H9 (cell line): ENCODE results near the gene TCEAL7. TPM values are rescaled to one million over a fixed set of nuclear protein-coding genes. Genes with fewer than 3 reads are reported as not detected.

Source experiments
- DNase-seq: peaks from one replicate; pipeline ENCODE4 v3.0.0-alpha.2; 2017
- H2AFZ ChIP-seq: one replicate; pipeline ENCODE4 v1.6.1; 2013; ENCODE audit warnings: mild to moderate bottlenecking, low read length, control low read depth, moderate library complexity
- H2AK5ac ChIP-seq: 2 replicates; pipeline ENCODE4 v1.6.1; 2013; ENCODE audit warnings: low read length, control low read depth, mixed read lengths; ENCODE audit not compliant: insufficient read length
- H2BK120ac ChIP-seq: one replicate; pipeline ENCODE4 v1.6.1; 2013; ENCODE audit warnings: low read depth, mild to moderate bottlenecking, low read length, control low read depth, inconsistent platforms; ENCODE audit not compliant: poor library complexity, severe bottlenecking
- H2BK12ac ChIP-seq: 2 replicates; pipeline ENCODE4 v1.6.1; 2013; ENCODE audit warnings: low read length, control low read depth, mixed read lengths, low read depth; ENCODE audit not compliant: insufficient read length
- H2BK15ac ChIP-seq: 2 replicates; pipeline ENCODE4 v1.6.1; 2013; ENCODE audit warnings: low read depth, low read length, control low read depth
- H2BK20ac ChIP-seq: one replicate; pipeline ENCODE4 v1.6.1; 2013; ENCODE audit warnings: low read depth, mild to moderate bottlenecking, low read length, control low read depth, inconsistent platforms; ENCODE audit not compliant: poor library complexity, severe bottlenecking
- H2BK5ac ChIP-seq: 2 replicates; pipeline ENCODE4 v1.6.1; 2013; ENCODE audit warnings: low read length, control low read depth, mixed read lengths; ENCODE audit not compliant: insufficient read length
- H3K14ac ChIP-seq: 2 replicates; pipeline ENCODE4 v1.6.1; 2013; ENCODE audit warnings: low read length, control low read depth; ENCODE audit not compliant: insufficient read depth
- H3K18ac ChIP-seq: 2 replicates; pipeline ENCODE4 v1.6.1; 2013; ENCODE audit warnings: low read depth, mild to moderate bottlenecking, mixed read lengths, low read length, control low read depth; ENCODE audit not compliant: insufficient read length
- H3K23ac ChIP-seq: 2 replicates; pipeline ENCODE4 v1.6.1; 2013; ENCODE audit warnings: low read length, control low read depth, mixed read lengths, low read depth; ENCODE audit not compliant: insufficient read length
- H3K23me2 ChIP-seq: 2 replicates; pipeline ENCODE4 v1.6.1; 2013; ENCODE audit warnings: low read depth, mild to moderate bottlenecking, mixed read lengths, low read length, control low read depth; ENCODE audit not compliant: insufficient read length, poor library complexity, severe bottlenecking
- H3K27ac ChIP-seq: 2 replicates; pipeline ENCODE4 v1.5.1; 2013; ENCODE audit warnings: low read length, control low read depth, mixed read lengths, low read depth; ENCODE audit not compliant: insufficient read length
- H3K27me3 ChIP-seq: 2 replicates; pipeline ENCODE4 v1.6.1; 2013; ENCODE audit warnings: low read length, control low read depth, inconsistent platforms; ENCODE audit not compliant: insufficient read depth
- H3K4ac ChIP-seq: 2 replicates; pipeline ENCODE4 v1.6.1; 2013; ENCODE audit warnings: low read depth, mild to moderate bottlenecking, control low read depth, inconsistent platforms, low read length, moderate library complexity
- H3K4me1 ChIP-seq: 2 replicates; pipeline ENCODE4 v1.6.1; 2013; ENCODE audit warnings: low read length, control low read depth, inconsistent platforms; ENCODE audit not compliant: insufficient read depth
- H3K4me2 ChIP-seq: 2 replicates; pipeline ENCODE4 v1.6.1; 2013; ENCODE audit warnings: low read length, control low read depth, mixed read lengths; ENCODE audit not compliant: insufficient read length, insufficient read depth
- H3K56ac ChIP-seq: 2 replicates; pipeline ENCODE4 v1.6.1; 2013; ENCODE audit warnings: low read depth, mild to moderate bottlenecking, mixed read lengths, low read length, control low read depth; ENCODE audit not compliant: insufficient read length
- H3K79me1 ChIP-seq: 2 replicates; pipeline ENCODE4 v1.6.1; 2013; ENCODE audit warnings: low read depth, mild to moderate bottlenecking, moderate library complexity, low read length, control low read depth, inconsistent platforms; ENCODE audit not compliant: insufficient read depth, poor library complexity, severe bottlenecking
- H3K79me2 ChIP-seq: 2 replicates; pipeline ENCODE4 v1.6.1; 2013; ENCODE audit warnings: low read length, control low read depth, inconsistent platforms; ENCODE audit not compliant: insufficient read depth
- H3K9ac ChIP-seq: 2 replicates; pipeline ENCODE4 v1.6.1; 2013; ENCODE audit warnings: low read length, control low read depth, mixed read lengths; ENCODE audit not compliant: insufficient read length; ENCODE audit errors: extremely low read depth
- H3K9me3 ChIP-seq: one replicate; pipeline ENCODE4 v1.6.1; 2013; ENCODE audit warnings: low read depth, low read length, inconsistent platforms; ENCODE audit not compliant: control insufficient read depth
- H3T11ph ChIP-seq: one replicate; pipeline ENCODE4 v1.6.1; 2013; ENCODE audit warnings: mild to moderate bottlenecking, low read length, control low read depth, inconsistent platforms
- H4K20me1 ChIP-seq: one replicate; pipeline ENCODE4 v1.6.1; 2013; ENCODE audit not compliant: control insufficient read depth, insufficient read length, insufficient read depth
- H4K5ac ChIP-seq: 2 replicates; pipeline ENCODE4 v1.6.1; 2013; ENCODE audit warnings: low read depth, mild to moderate bottlenecking, mixed read lengths, low read length, control low read depth; ENCODE audit not compliant: insufficient read length
- H4K8ac ChIP-seq: replicated peaks from 2 replicates; pipeline ENCODE4 v1.6.1; 2013; ENCODE audit warnings: low read length, control low read depth, mixed read lengths, low read depth; ENCODE audit not compliant: insufficient read length
- H4K91ac ChIP-seq: 2 replicates; pipeline ENCODE4 v1.6.1; 2013; ENCODE audit warnings: low read depth, mild to moderate bottlenecking, moderate library complexity, mixed read lengths, low read length, control low read depth; ENCODE audit not compliant: insufficient read length
- H3K27ac Mint-ChIP-seq, 3 experiments: 2 replicates in 2 of 3; 3 replicates in 1 of 3; pipeline ENCODE4 v1.8.0; 2020 to 2021; ENCODE audit warnings: mixed read lengths in 3 of 3, mild to moderate bottlenecking in 1 of 3, moderate library complexity in 1 of 3
- H3K27me3 Mint-ChIP-seq: 2 replicates; pipeline ENCODE4 v1.8.0; 2021; ENCODE audit warnings: low read depth, mild to moderate bottlenecking, moderate library complexity, mixed read lengths
- H3K36me3 Mint-ChIP-seq, 3 experiments: 2 replicates in 2 of 3; 3 replicates in 1 of 3; pipeline ENCODE4 v1.8.0; 2020 to 2021; ENCODE audit warnings: low read depth in 3 of 3, mixed read lengths in 3 of 3; ENCODE audit not compliant: insufficient read depth in 1 of 3
- H3K4me1 Mint-ChIP-seq, 2 experiments: 2 replicates each; pipeline ENCODE4 v1.8.0; 2020; ENCODE audit warnings: mixed read lengths in 2 of 2
- H3K4me3 Mint-ChIP-seq, 2 experiments: 2 replicates in 1 of 2; 3 replicates in 1 of 2; pipeline ENCODE4 v1.8.0; 2020 to 2021; ENCODE audit warnings: mild to moderate bottlenecking in 2 of 2, mixed read lengths in 2 of 2, moderate library complexity in 1 of 2
- H3K9me3 Mint-ChIP-seq, 2 experiments: 2 replicates in 1 of 2; 3 replicates in 1 of 2; pipeline ENCODE4 v1.8.0; 2020; ENCODE audit warnings: mild to moderate bottlenecking in 2 of 2, mixed read lengths in 2 of 2, moderate library complexity in 1 of 2
- CTCF ChIP-seq: fragments of 200-600 bp; sonication (generic); conservative IDR thresholded peaks from 3 replicates; pipeline ENCODE4 v1.8.0; 2021; ENCODE audit warnings: antibody characterized with exemption, mild to moderate bottlenecking
- WGBS: extraction: QIAGEN DNeasy Blood & Tissue Kit; methylation state at CpG from one replicate; pipeline ENCODE4 v1.1.7; 2013; ENCODE audit warnings: missing lambda C conversion rate, low lambda C conversion rate, mixed read lengths; ENCODE audit not compliant: insufficient read length; ENCODE audit errors: extremely low coverage; 5-methylcytosine and 5-hydroxymethylcytosine counted together
- total RNA-seq: library from RNA; stranded (reverse); gene quantifications from 2 replicates; pipeline ENCODE4 v1.2.1, GENCODE V29; 2021

TCEAL7 gene
- total RNA-seq, 1 experiment from 2014 or later, result 2.7 TPM

GRCh38 chrX:103347682-103348397 is 17.8 kb downstream of the TCEAL7 start:
- H3K4me3 Mint-ChIP-seq, result peak overlapping the region; percentile 53 to 75

More at GRCh38 chrX:103347682-103348397, 17.8 kb downstream of the TCEAL7 start:
- Histone ChIP-seq H3K9ac (no peak overlapping the region), H2BK15ac (no peak overlapping the region), H3K79me2 (no peaks in the 10 kb centered on the region), H2AK5ac (no peak overlapping the region), H4K20me1 (no peaks in the 10 kb centered on the region), H3K79me1 (no peaks in the 10 kb centered on the region), H4K8ac (no peak overlapping the region), H4K5ac (no peak overlapping the region), H3K4ac (no peak overlapping the region), H3K9me3 (no peaks in the 10 kb centered on the region), H2BK120ac (no peak overlapping the region), H3K56ac (no peak overlapping the region), H2BK20ac (no peak overlapping the region), H3K27ac (no peak overlapping the region), H3K23ac (no peak overlapping the region), H2BK5ac (no peak overlapping the region), H3K4me1 (peaks cover 4% of the 10 kb centered on the region; the same call in 1 of the 2 replicates), H2BK12ac (no peak overlapping the region), H3K4me2 (peak overlapping the region; percentile 47), H3K23me2 (no peaks in the 10 kb centered on the region), H3K14ac (no peak overlapping the region), H3K27me3 (no peaks in the 10 kb centered on the region; the same call in 1 of the 2 replicates), H4K91ac (no peak overlapping the region), H3K18ac (no peak overlapping the region), H3T11ph (no peak overlapping the region), H2AFZ (no peak overlapping the region)
- Mint-ChIP-seq H3K4me1 (peaks cover 11 to 13% of the 10 kb centered on the region in 2 experiments; a peak in 3 of 4 replicates), H3K27me3 (peaks cover 5% of the 10 kb centered on the region), H3K27ac (no peak overlapping the region), H3K36me3 (no peaks in the 10 kb centered on the region), H3K9me3 (peaks cover 0 to 44% of the 10 kb centered on the region in 2 experiments; a peak in 2 of 5 replicates)
- peak; percentile 65 for DNase-seq
- WGBS, result no CpG with 5 or more reads among the region's 29 CpGs
- TF ChIP-seq CTCF, result no peak
